NT2/D1 (cell line): ENCODE results near the gene OSBPL2.

Experiments
- DNase-seq: peaks from one replicate; pipeline ENCODE4 v3.0.0-alpha.2; 2011; ENCODE audit warnings: low read depth, low spot score
- H3K27me3 ChIP-seq: 2 replicates; pipeline ENCODE4 v1.6.0; 2011; ENCODE audit warnings: mild to moderate bottlenecking; ENCODE audit not compliant: insufficient read length, insufficient read depth
- H3K36me3 ChIP-seq: 2 replicates; pipeline ENCODE4 v1.6.1; 2011; ENCODE audit warnings: mild to moderate bottlenecking, low read length, mixed read lengths; ENCODE audit not compliant: insufficient read depth, insufficient read length
- H3K4me1 ChIP-seq: 2 replicates; pipeline ENCODE4 v1.5.1; 2011; ENCODE audit not compliant: insufficient read depth, insufficient read length
- H3K4me3 ChIP-seq: 2 replicates; pipeline ENCODE4 v1.5.1; 2011; ENCODE audit warnings: low read depth; ENCODE audit not compliant: insufficient read length
- H3K9ac ChIP-seq: 2 replicates; pipeline ENCODE4 v1.6.0; 2011; ENCODE audit warnings: low read depth; ENCODE audit not compliant: insufficient read length
- H3K9me3 ChIP-seq: 2 replicates; pipeline ENCODE4 v1.5.1; 2011; ENCODE audit warnings: mild to moderate bottlenecking, low read length; ENCODE audit not compliant: insufficient read depth
- SUZ12 ChIP-seq: IDR thresholded peaks from 2 replicates; pipeline ENCODE4 v1.6.1; 2011; ENCODE audit not compliant: insufficient read length, insufficient read depth; ENCODE audit errors: extremely low read depth
- YY1 ChIP-seq: IDR thresholded peaks from 2 replicates; pipeline ENCODE4 v1.6.1; 2011; ENCODE audit not compliant: insufficient read length, insufficient read depth
- ZNF274 ChIP-seq: IDR thresholded peaks from 2 replicates; pipeline ENCODE4 v1.6.1; 2011; ENCODE audit warnings: mild to moderate bottlenecking, low read depth, low read length

The OSBPL2 gene

GRCh38 chr20:62273416-62273815, 35.1 kb downstream of the OSBPL2 start:
- no peak for TF ChIP-seq SUZ12
- TF ChIP-seq YY1: no peak
- no peak for TF ChIP-seq ZNF274
- H3K4me3 ChIP-seq: no peak overlapping the region
- H3K27me3 ChIP-seq: no peaks in the 10 kb centered on the region
- H3K36me3 ChIP-seq: peaks cover 30% of the 10 kb centered on the region
- H3K9ac ChIP-seq: no peak overlapping the region
- peaks cover 7% of the 10 kb centered on the region for H3K4me1 ChIP-seq
- no peak for DNase-seq
- no peaks in the 10 kb centered on the region for H3K9me3 ChIP-seq

- DNase-seq: no peak
- Histone ChIP-seq H3K9ac (no peak overlapping the region), H3K9me3 (no peaks in the 10 kb centered on the region), H3K36me3 (peaks cover 38% of the 10 kb centered on the region), H3K4me1 (peaks cover 4% of the 10 kb centered on the region), H3K27me3 (no peaks in the 10 kb centered on the region), H3K4me3 (no peak overlapping the region)
- no peak for TF ChIP-seq SUZ12
- TF ChIP-seq ZNF274: no peak
- no peak for TF ChIP-seq YY1
These were observed 36.1 kb downstream of the OSBPL2 start for GRCh38 chr20:62274332-62274950.

GRCh38 chr20:62275219-62275618, 36.9 kb downstream of the OSBPL2 start:
- Histone ChIP-seq H3K36me3 (peaks cover 45% of the 10 kb centered on the region), H3K9ac (no peak overlapping the region), H3K27me3 (no peaks in the 10 kb centered on the region), H3K9me3 (no peaks in the 10 kb centered on the region), H3K4me3 (no peak overlapping the region), H3K4me1 (no peaks in the 10 kb centered on the region)
- no peak for DNase-seq
- TF ChIP-seq SUZ12 (no peak), YY1 (no peak), ZNF274 (no peak)

- no peak overlapping the region for H3K4me3 ChIP-seq
- H3K9ac ChIP-seq: no peak overlapping the region
- no peaks in the 10 kb centered on the region for H3K4me1 ChIP-seq
- no peak for DNase-seq
- H3K27me3 ChIP-seq: no peaks in the 10 kb centered on the region
- H3K9me3 ChIP-seq: no peaks in the 10 kb centered on the region
- peaks cover 57% of the 10 kb centered on the region for H3K36me3 ChIP-seq
- no peak for TF ChIP-seq SUZ12
These were observed 38.1 kb downstream of the OSBPL2 start for GRCh38 chr20:62276439-62276838.

GRCh38 chr20:62277253-62277652, 38.9 kb downstream of the OSBPL2 start:
- no peaks in the 10 kb centered on the region for H3K4me1 ChIP-seq
- no peak for DNase-seq
- H3K27me3 ChIP-seq: no peaks in the 10 kb centered on the region
- peaks cover 59% of the 10 kb centered on the region for H3K36me3 ChIP-seq
- H3K9me3 ChIP-seq: no peaks in the 10 kb centered on the region
- H3K9ac ChIP-seq: no peak overlapping the region
- no peak overlapping the region for H3K4me3 ChIP-seq
- TF ChIP-seq SUZ12: no peak
- no peak for TF ChIP-seq YY1
- no peak for TF ChIP-seq ZNF274

GRCh38 chr20:62280303-62280702, 42.0 kb downstream of the OSBPL2 start:
- Histone ChIP-seq H3K9me3 (no peaks in the 10 kb centered on the region), H3K4me3 (no peak overlapping the region), H3K27me3 (no peaks in the 10 kb centered on the region), H3K4me1 (no peaks in the 10 kb centered on the region), H3K9ac (no peak overlapping the region), H3K36me3 (peaks cover 61% of the 10 kb centered on the region)
- TF ChIP-seq YY1 (no peak), ZNF274 (no peak), SUZ12 (no peak)
- no peak for DNase-seq

GRCh38 chr20:62281161-62281933, 43.0 kb downstream of the OSBPL2 start:
- Histone ChIP-seq H3K4me1 (no peaks in the 10 kb centered on the region), H3K9ac (no peak overlapping the region), H3K4me3 (no peak overlapping the region), H3K27me3 (no peaks in the 10 kb centered on the region), H3K36me3 (peaks cover 70% of the 10 kb centered on the region), H3K9me3 (no peaks in the 10 kb centered on the region)
- TF ChIP-seq ZNF274: no peak
- TF ChIP-seq SUZ12: no peak
- no peak for TF ChIP-seq YY1
- no peak for DNase-seq
